GM23338 (cell line): ENCODE measurements around the gene ZSCAN5A. TPM values are rescaled to one million over a fixed set of nuclear protein-coding genes. Genes with fewer than 3 reads are reported as not detected.

Experiments
- ATAC-seq: fragments of 200-7000 bp; cut with Tn5 transposase; 3 replicates; pipeline ENCODE4 v1.9.1; 2020
- DNase-seq: peaks from one replicate; pipeline ENCODE4 v3.0.0-alpha.2; 2015; ENCODE audit warnings: low spot score
- H2AFZ ChIP-seq: fragments of 200-600 bp; sonication (generic); 2 replicates; pipeline ENCODE4 v1.8.0; 2016; ENCODE audit warnings: antibody characterized with exemption, mild to moderate bottlenecking, moderate library complexity
- H3F3A ChIP-seq: fragments of 200-600 bp; sonication (generic); replicated peaks from 2 replicates; pipeline ENCODE4 v1.8.0; 2017; ENCODE audit warnings: antibody characterized with exemption, mixed run types, low read depth
- H3K27ac ChIP-seq: fragments of 200-600 bp; sonication (generic); 2 replicates; pipeline ENCODE4 v1.6.1; 2016; ENCODE audit warnings: low read depth
- H3K27me3 ChIP-seq: fragments of 200-600 bp; sonication (generic); 2 replicates; pipeline ENCODE4 v1.8.0; 2016; ENCODE audit warnings: mild to moderate bottlenecking, mixed run types, moderate library complexity; ENCODE audit not compliant: insufficient read depth
- H3K36me3 ChIP-seq: fragments of 200-600 bp; sonication (generic); 2 replicates; pipeline ENCODE4 v1.8.0; 2016; ENCODE audit warnings: mild to moderate bottlenecking; ENCODE audit not compliant: insufficient read depth
- H3K4me1 ChIP-seq: fragments of 200-600 bp; sonication (generic); 2 replicates; pipeline ENCODE4 v1.8.0; 2016; ENCODE audit warnings: mild to moderate bottlenecking, moderate library complexity; ENCODE audit not compliant: insufficient read depth
- H3K4me2 ChIP-seq: fragments of 200-600 bp; sonication (generic); 2 replicates; pipeline ENCODE4 v1.7.1; 2017; ENCODE audit warnings: mixed run types
- H3K4me3 ChIP-seq: fragments of 200-600 bp; sonication (generic); 2 replicates; pipeline ENCODE4 v1.6.1; 2016; ENCODE audit warnings: mixed run types
- H3K79me2 ChIP-seq: fragments of 200-600 bp; sonication (generic); replicated peaks from 2 replicates; pipeline ENCODE4 v1.8.0; 2017; ENCODE audit warnings: mild to moderate bottlenecking; ENCODE audit not compliant: insufficient read depth
- H3K9me2 ChIP-seq: fragments of 200-600 bp; sonication (generic); 2 replicates; pipeline ENCODE4 v1.8.0; 2017; ENCODE audit not compliant: insufficient read depth
- H4K20me1 ChIP-seq: fragments of 200-600 bp; sonication (generic); replicated peaks from 2 replicates; pipeline ENCODE4 v1.8.0; 2017; ENCODE audit warnings: mild to moderate bottlenecking; ENCODE audit not compliant: insufficient read depth
- H3K27ac Mint-ChIP-seq: 2 replicates; pipeline ENCODE4 v1.8.0; 2020; ENCODE audit warnings: inconsistent platforms, mild to moderate bottlenecking, moderate library complexity, mixed read lengths
- H3K27me3 Mint-ChIP-seq: 3 replicates; pipeline ENCODE4 v1.8.0; 2022; ENCODE audit warnings: low read depth, mild to moderate bottlenecking, moderate library complexity, mixed read lengths, inconsistent platforms; ENCODE audit not compliant: insufficient read depth, poor library complexity
- H3K36me3 Mint-ChIP-seq: 3 replicates; pipeline ENCODE4 v1.8.0; 2021; ENCODE audit warnings: low read depth, mild to moderate bottlenecking, inconsistent platforms, moderate library complexity, mixed read lengths
- H3K4me1 Mint-ChIP-seq: 3 replicates; pipeline ENCODE4 v1.8.0; 2020; ENCODE audit warnings: mild to moderate bottlenecking, inconsistent platforms, mixed read lengths
- H3K4me3 Mint-ChIP-seq: 3 replicates; pipeline ENCODE4 v1.8.0; 2021; ENCODE audit warnings: moderate library complexity, mild to moderate bottlenecking, inconsistent platforms, mixed read lengths
- H3K9me3 Mint-ChIP-seq: 3 replicates; pipeline ENCODE4 v1.8.0; 2020; ENCODE audit warnings: moderate library complexity, mild to moderate bottlenecking, inconsistent platforms, mixed read lengths
- CREB1 ChIP-seq: fragments of 250-450 bp; sonication (Bioruptor Pico); IDR thresholded peaks from 2 replicates; pipeline ENCODE4 v1.5.0; 2020; ENCODE audit warnings: low read depth, mild to moderate bottlenecking, moderate library complexity
- CTCF ChIP-seq, 2 experiments: fragments of 200-600 bp in 1 of 2; sonication (generic) in 1 of 2; conservative IDR thresholded peaks; 2 replicates each; pipeline versions ENCODE4 v1.5.1 to v1.6.1; 2016 to 2017; ENCODE audit warnings: antibody characterized with exemption in 2 of 2, low read depth in 2 of 2, mild to moderate bottlenecking in 2 of 2, moderate library complexity in 1 of 2
- ETS1 ChIP-seq: IDR thresholded peaks from 2 replicates; pipeline ENCODE4 v1.6.1; 2016; ENCODE audit warnings: antibody characterized with exemption
- EZH2phosphoT487 ChIP-seq: fragments of 200-600 bp; sonication (generic); IDR thresholded peaks from one replicate; pipeline ENCODE4 v1.8.1; 2018; ENCODE audit warnings: antibody characterized with exemption; ENCODE audit not compliant: unreplicated experiment
- JUNB ChIP-seq: IDR thresholded peaks from one replicate; pipeline ENCODE4 v1.6.1; 2016; ENCODE audit warnings: antibody characterized with exemption; ENCODE audit not compliant: unreplicated experiment
- NANOG ChIP-seq: IDR thresholded peaks from 2 replicates; pipeline ENCODE4 v1.6.1; 2016; ENCODE audit warnings: antibody characterized with exemption, borderline replicate concordance
- STAT1 ChIP-seq: IDR thresholded peaks from one replicate; pipeline ENCODE4 v1.6.1; 2016; ENCODE audit warnings: antibody characterized with exemption; ENCODE audit not compliant: unreplicated experiment
- ZNF114 ChIP-seq: fragments of 250-450 bp; sonication (Bioruptor Pico); IDR thresholded peaks from 2 replicates; pipeline ENCODE4 v1.5.0; 2020; ENCODE audit warnings: mild to moderate bottlenecking, moderate library complexity
- ZNF331 ChIP-seq: fragments of 250-450 bp; sonication (Bioruptor Pico); IDR thresholded peaks from 2 replicates; pipeline ENCODE4 v1.5.0; 2020; ENCODE audit warnings: low read depth, mild to moderate bottlenecking, moderate library complexity
- polyA plus RNA-seq: library from polyadenylated mRNA; unstranded; fragments of >200 nt; fragmentation: Nextera tagmentation; extraction: Ambion mirVana; gene quantifications from 2 replicates; pipeline ENCODE4 v1.2.1, GENCODE V29; 2016
- total RNA-seq: library from RNA; depleted of rRNA; stranded (reverse); fragments of >200 nt; shearing (Covaris generic); gene quantifications from 2 replicates; pipeline ENCODE4 v1.2.3, GENCODE V29; 2014
- TF ChIP-seq, protein P1 (sequence below): IDR thresholded peaks from one replicate; pipeline ENCODE4 v1.6.1; 2018; ENCODE audit warnings: antibody characterized with exemption; ENCODE audit not compliant: unreplicated experiment

ZSCAN5A gene
- total and polyA plus RNA-seq, 2 experiments from 2014 or later = 10.2 to 12.5 TPM

DNA sequence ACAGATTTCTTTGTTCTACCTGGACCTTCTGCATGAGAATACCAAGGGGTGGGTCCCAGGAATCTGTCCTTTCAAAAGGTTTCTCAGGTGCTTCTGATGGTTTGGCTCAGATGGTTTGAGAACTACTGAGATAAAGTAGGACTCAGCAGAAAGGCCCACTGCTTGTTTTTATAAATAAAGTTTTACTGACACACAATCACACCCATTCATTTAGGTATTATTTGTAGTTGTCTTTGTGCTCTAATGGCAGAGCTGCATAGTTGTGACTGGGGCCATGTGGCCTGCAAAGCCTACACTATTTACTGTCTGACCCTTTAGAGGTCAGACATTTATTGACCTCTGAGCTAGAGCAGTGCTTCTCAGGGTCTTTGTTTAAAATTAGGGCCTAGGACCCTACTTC is 24.5 kb downstream of the ZSCAN5A start (continued):
- TF ChIP-seq, protein P1, sequence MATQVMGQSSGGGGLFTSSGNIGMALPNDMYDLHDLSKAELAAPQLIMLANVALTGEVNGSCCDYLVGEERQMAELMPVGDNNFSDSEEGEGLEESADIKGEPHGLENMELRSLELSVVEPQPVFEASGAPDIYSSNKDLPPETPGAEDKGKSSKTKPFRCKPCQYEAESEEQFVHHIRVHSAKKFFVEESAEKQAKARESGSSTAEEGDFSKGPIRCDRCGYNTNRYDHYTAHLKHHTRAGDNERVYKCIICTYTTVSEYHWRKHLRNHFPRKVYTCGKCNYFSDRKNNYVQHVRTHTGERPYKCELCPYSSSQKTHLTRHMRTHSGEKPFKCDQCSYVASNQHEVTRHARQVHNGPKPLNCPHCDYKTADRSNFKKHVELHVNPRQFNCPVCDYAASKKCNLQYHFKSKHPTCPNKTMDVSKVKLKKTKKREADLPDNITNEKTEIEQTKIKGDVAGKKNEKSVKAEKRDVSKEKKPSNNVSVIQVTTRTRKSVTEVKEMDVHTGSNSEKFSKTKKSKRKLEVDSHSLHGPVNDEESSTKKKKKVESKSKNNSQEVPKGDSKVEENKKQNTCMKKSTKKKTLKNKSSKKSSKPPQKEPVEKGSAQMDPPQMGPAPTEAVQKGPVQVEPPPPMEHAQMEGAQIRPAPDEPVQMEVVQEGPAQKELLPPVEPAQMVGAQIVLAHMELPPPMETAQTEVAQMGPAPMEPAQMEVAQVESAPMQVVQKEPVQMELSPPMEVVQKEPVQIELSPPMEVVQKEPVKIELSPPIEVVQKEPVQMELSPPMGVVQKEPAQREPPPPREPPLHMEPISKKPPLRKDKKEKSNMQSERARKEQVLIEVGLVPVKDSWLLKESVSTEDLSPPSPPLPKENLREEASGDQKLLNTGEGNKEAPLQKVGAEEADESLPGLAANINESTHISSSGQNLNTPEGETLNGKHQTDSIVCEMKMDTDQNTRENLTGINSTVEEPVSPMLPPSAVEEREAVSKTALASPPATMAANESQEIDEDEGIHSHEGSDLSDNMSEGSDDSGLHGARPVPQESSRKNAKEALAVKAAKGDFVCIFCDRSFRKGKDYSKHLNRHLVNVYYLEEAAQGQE = no peak

DNA sequence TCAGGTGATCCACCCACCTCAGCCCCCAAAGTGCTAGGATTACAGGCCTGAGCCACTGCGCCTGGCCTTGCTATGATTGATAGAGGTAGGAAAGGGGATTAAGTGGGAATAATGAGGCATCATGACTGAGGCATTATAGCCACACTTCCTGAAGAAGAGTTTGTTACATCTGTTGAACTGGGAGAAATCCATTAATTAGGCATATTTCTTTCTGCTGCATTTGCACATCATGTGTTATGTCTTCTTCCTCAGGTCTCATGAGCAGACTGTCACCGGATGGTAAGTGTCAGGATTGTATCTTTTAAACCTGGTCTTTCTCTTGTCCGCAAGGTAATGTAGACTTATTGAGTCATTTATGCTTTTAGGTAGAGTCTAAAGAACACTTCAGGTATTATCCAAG is 29.9 kb downstream of the ZSCAN5A start:
- H3K79me2 ChIP-seq = no peaks in the 10 kb centered on the region
- TF ChIP-seq STAT1 = no peak
- no peak for TF ChIP-seq JUNB
- TF ChIP-seq NANOG = no peak
- no peak for TF ChIP-seq CTCF (conservative IDR thresholded peaks at IDR 0.05; ENCODE audit: low read depth in 2 of 2)
- TF ChIP-seq, protein P1 = no peak
- no peak for TF ChIP-seq ZNF114
- no peak for TF ChIP-seq CREB1 (CRISPR knock-in tag)
- no peak for TF ChIP-seq EZH2phosphoT487
- TF ChIP-seq ETS1 = no peak
- TF ChIP-seq ZNF331 (CRISPR knock-in tag) = no peak

More for the DNA sequence above, 29.9 kb downstream of the ZSCAN5A start:
- Mint-ChIP-seq H3K36me3 (peaks cover 11% of the 10 kb centered on the region; the same call in 2 of the 3 replicates), H3K27ac (no peak overlapping the region), H3K4me1 (no peaks in the 10 kb centered on the region), H3K9me3 (no peaks in the 10 kb centered on the region; the same call in 2 of the 3 replicates), H3K4me3 (no peak overlapping the region), H3K27me3 (peaks cover 6% of the 10 kb centered on the region)
- 0 out of 2 replicates have a peak, but pooled peaks cover 3% of the 10 kb centered on the region for H3K9me2 ChIP-seq
- H3K36me3 ChIP-seq = no peaks in the 10 kb centered on the region
- H2AFZ ChIP-seq = no peak overlapping the region
- DNase-seq (no peak), ATAC-seq (no peak)
- no peak overlapping the region for H3K4me3 ChIP-seq
- no peaks in the 10 kb centered on the region for H3F3A ChIP-seq
- H4K20me1 ChIP-seq = no peaks in the 10 kb centered on the region
- no peaks in the 10 kb centered on the region for H3K4me1 ChIP-seq
- no peaks in the 10 kb centered on the region for H3K27me3 ChIP-seq
- no peak overlapping the region for H3K4me2 ChIP-seq
- H3K27ac ChIP-seq = no peak overlapping the region
